ENCODE measurements around the gene GTF3C4. TPM values are rescaled to one million over a fixed set of nuclear protein-coding genes. Genes with fewer than 3 reads are reported as not detected.
A peak's percentile ranks its signal among the peaks of the same experiment; 100 is the strongest.

GTF3C4 gene
- total and polyA plus RNA-seq, 2 of the 13 experiments (the other 11 are each of a cell fraction or from before 2014, with no cell fraction given), result 2.6 to 12.9 TPM

GRCh38 chr9:132669698-132670456 is 387 bp upstream of the GTF3C4 start, which contains the start of gene DDX31 (continued):
- TF ChIP-seq MYNN (CRISPR knock-in tag; IDR thresholded peaks at IDR 0.05; ENCODE audit: low read depth) (no peak), FOXP1 (IDR thresholded peaks at IDR 0.05) (no peak), FOXP1 (CRISPR knock-in tag; IDR thresholded peaks at IDR 0.05) (no peak), KDM3A (CRISPR knock-in tag; IDR thresholded peaks at IDR 0.05; ENCODE audit: low read depth) (no peak; the same call in 1 of the 2 replicates), KMT2A (CRISPR knock-in tag; IDR thresholded peaks at IDR 0.05) (peak; percentile 82), PRPF4 (IDR thresholded peaks at IDR 0.05; ENCODE audit: low read depth, low read length, poor library complexity, severe bottlenecking) (no peak), ZFP37 (CRISPR knock-in tag; IDR thresholded peaks at IDR 0.05; ENCODE audit: borderline replicate concordance) (no peak), NPAS2 (CRISPR knock-in tag; IDR thresholded peaks at IDR 0.05; ENCODE audit: borderline replicate concordance) (no peak), ZNF256 (CRISPR knock-in tag; conservative IDR thresholded peaks at IDR 0.05) (peak; percentile 61; the same call in 1 of the 2 replicates), ZNF230 (CRISPR knock-in tag; IDR thresholded peaks at IDR 0.05) (peak; percentile 90), CENPT (CRISPR knock-in tag; IDR thresholded peaks at IDR 0.05; ENCODE audit: low read depth) (peak; percentile 53; the same call in 1 of the 2 replicates), AGO1 (IDR thresholded peaks at IDR 0.05; ENCODE audit: low read depth, low read length, poor library complexity, severe bottlenecking) (no peak), TFDP2 (CRISPR knock-in tag; IDR thresholded peaks at IDR 0.05) (peak; percentile 89), FOXO4 (CRISPR knock-in tag; conservative IDR thresholded peaks at IDR 0.05) (peak; percentile 72; the same call in 1 of the 2 replicates), SCMH1 (CRISPR knock-in tag; IDR thresholded peaks at IDR 0.05; ENCODE audit: borderline replicate concordance) (no peak), MBD4 (IDR thresholded peaks at IDR 0.05; ENCODE audit: borderline replicate concordance, low read length) (no peak), NCOA5 (CRISPR knock-in tag; IDR thresholded peaks at IDR 0.05) (no peak), HOXD1 (CRISPR knock-in tag; IDR thresholded peaks at IDR 0.05) (peak; percentile 87), RNF2 (conservative IDR thresholded peaks at IDR 0.05; ENCODE audit: low read depth) (peak; percentile 96), ZSCAN25 (CRISPR knock-in tag; IDR thresholded peaks at IDR 0.05) (peak; percentile 91), E2F1 (CRISPR knock-in tag; IDR thresholded peaks at IDR 0.05) (peak; percentile 70), ETV5 (CRISPR knock-in tag; IDR thresholded peaks at IDR 0.05; ENCODE audit: borderline replicate concordance) (peak; percentile 56; the same call in 1 of the 2 replicates), ARID2 (CRISPR knock-in tag; IDR thresholded peaks at IDR 0.05; ENCODE audit: borderline replicate concordance) (peak; percentile 34), ZNF816 (CRISPR knock-in tag; IDR thresholded peaks at IDR 0.05; ENCODE audit: borderline replicate concordance) (peak; percentile 92), FLYWCH1 (CRISPR knock-in tag; IDR thresholded peaks at IDR 0.05) (0 out of 2 replicates have a peak, but pooled peaks have one; percentile 61), ONECUT2 (CRISPR knock-in tag; IDR thresholded peaks at IDR 0.05) (no peak), NFIC (IDR thresholded peaks at IDR 0.05; ENCODE audit: low read length) (no peak)
- TF ChIP-seq, protein P1, sequence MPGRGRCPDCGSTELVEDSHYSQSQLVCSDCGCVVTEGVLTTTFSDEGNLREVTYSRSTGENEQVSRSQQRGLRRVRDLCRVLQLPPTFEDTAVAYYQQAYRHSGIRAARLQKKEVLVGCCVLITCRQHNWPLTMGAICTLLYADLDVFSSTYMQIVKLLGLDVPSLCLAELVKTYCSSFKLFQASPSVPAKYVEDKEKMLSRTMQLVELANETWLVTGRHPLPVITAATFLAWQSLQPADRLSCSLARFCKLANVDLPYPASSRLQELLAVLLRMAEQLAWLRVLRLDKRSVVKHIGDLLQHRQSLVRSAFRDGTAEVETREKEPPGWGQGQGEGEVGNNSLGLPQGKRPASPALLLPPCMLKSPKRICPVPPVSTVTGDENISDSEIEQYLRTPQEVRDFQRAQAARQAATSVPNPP (CRISPR knock-in tag; IDR thresholded peaks at IDR 0.05), result peak; percentile 73; the same call in 1 of the 2 replicates
